NCI-H2196 treated with DMSO at 0.1 percent for 48 hours (cell line): ENCODE results near the gene MTERF4.
A peak's percentile ranks its signal among the peaks of the same experiment; 100 is the strongest.

ENCODE experiments used
- DNase-seq: peaks from one replicate; lab custom pipeline; 2025; ENCODE audit not compliant: unreplicated experiment; lab: John Stamatoyannopoulos, UW

Gene MTERF4, protein sequence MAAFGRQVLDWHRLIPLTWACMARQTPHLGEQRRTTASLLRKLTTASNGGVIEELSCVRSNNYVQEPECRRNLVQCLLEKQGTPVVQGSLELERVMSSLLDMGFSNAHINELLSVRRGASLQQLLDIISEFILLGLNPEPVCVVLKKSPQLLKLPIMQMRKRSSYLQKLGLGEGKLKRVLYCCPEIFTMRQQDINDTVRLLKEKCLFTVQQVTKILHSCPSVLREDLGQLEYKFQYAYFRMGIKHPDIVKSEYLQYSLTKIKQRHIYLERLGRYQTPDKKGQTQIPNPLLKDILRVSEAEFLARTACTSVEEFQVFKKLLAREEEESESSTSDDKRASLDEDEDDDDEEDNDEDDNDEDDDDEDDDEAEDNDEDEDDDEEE

DNA sequence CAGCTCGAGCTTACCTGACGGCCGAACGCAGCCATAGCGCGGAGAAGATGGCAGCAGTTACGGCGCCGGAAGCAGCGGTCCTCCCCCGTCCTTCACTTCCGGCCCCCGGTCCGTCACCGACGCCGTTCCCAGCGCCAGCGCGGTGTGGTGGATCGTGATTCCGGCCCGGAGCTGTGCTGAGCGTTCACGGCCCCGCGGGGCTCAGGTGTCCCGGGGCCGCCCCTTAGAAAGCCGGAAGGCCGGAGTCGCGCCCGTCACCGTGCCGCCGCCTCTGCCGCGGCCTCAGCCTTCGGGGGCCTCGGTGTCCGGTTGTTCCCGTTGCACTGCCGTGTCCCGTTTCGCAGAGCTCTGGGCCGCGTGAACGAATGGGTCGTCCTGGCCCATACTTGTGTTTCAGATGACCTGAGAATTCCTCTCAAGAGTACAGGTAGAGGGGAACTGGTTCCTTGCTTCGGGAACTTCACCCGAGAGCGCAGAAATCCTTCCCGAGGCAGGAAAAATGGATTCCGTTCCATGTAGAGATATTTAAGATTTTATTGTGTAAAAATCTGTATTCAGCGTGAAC, at the start of gene MTERF4:
Gene MTERF4, minus strand, starts transcription at position 49 of the 565 bp plus-strand sequence. Its CDS starts 14 bp downstream, at position 35.
- DNase-seq, result peak; percentile 72

DNA sequence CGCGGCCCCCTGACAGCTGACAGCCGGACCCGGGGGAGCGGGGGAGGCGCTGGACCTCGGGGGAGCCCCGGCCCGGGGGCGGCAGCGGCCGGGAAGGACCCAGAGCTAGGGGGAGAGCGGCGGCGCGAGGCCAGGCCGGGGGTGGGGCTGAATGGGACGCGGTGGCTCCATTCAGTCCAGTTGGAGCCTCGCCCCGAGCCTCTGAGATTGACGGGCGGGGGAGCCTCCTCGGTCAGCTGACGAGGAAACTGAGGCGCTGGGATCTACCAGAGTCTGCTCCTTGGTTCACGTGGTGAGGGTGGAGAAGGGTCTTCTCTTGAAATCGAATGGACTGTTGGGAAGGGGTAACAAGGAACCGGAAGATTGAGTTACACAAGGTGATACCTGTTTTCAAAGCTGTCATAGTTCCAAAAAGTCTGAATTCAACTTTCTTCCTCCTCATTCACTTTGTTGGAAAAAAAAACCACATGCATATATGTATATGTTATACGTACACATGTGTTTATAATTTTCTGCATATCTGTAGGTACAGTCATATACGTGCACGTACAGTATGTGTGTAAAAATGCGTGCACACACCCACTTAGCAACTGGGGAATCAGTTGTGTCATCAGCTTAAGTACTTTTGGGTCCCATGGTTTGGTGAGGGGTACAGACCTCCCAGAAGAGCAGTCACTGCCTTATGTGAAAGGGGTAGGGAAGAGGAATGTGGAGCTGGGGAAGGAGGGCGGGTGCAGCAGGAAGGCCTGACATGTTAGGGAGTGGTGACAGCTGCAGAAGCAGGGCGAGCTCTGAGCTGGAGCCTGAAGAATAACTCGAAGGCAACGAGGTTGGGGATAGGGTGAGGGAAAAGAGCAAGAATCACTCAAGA, 48.8 kb upstream of the MTERF4 start:
- no peak for DNase-seq

DNA sequence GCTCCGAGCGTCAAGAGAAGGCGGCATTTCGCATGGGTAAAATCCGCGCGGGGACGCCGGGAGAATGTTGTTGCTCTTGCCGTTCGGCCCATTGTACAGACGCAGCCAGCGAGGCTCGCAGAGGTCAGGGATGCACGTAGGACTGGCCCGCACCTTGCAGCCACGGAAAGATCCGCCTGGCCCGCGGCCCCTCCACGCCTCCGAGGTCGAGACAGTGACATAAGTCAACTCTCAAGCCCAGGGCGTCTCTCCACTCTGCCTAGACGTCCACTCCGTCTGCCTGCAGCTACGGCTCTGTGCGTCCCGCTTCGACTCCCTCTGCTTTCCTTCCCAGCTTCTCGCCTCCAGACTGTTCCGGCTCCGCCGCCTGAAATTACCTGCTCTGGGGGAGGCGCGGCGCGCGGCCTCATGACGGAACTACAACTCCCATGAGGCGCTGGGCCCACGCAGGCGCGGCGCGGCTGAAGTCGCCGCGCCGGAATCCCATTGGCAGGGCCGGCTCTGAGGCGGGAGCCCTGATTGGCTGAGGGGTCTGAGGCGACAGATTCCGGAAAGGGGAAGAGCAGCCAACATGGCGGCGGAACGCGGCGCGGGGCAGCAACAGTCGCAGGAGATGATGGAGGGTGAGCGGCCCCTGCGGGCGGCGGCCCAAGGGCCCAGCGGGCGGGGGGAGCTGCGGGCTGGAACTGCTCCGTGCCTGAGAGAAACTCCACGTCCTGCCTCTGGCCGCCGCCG, 48.0 kb upstream of the MTERF4 start, which contains the start of gene PPP1R7:
Gene PPP1R7, plus strand, starts transcription at position 543 of the 735 bp plus-strand sequence. Its CDS starts 29 bp downstream, at position 572.
- DNase-seq, result peak; percentile 93

DNA sequence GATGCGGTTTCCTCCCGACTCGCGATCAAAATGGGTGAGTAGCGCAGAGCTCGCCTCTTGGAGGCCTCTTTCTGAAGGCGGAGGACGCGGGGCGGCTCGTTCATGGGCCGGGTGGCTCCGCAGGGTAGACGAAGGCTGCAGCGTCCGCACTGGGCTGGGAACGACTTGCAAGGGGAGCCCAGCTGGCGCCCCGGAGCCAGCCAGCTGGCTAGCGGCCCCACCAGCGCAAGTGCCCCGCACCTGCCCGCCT, 47.5 kb upstream of the MTERF4 start:
- DNase-seq, result no peak

DNA sequence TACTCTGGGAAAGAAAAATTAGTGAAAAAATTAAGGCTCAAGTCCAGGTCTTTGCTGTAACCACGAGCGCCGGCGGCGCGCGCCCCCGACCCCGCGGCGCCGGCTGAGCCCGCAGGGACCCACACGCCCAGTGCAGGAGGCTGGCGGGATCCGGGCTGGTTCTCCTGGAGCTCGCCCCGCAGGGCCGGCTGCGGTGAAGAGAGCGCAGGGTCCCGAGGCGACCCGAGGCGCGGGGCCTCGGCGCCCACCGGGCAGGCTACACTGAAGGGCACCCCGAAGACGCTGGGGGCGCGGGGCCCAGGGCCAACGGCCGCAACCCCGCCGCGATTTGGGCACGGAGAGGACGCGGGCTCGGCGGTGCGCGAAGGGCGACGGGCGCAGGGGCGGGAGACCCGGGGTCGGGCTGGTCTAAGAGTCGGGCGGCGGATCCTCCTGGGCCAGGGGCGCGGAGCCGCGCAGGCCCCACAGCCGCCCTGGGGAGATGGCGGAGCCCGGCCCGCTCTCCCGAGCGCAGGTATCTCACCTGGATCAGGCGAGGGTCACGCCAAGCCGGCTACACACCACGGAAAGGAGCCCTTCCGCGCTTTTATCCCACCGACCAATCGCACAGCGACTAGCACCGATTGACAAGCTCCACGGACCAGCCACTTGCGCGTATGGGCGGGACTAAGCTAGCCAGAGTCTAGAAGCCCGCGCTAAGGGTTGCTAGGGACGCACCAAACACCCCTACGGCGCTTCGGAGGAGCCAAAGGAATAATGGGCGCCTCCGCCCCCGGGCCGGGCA, 47.0 kb upstream of the MTERF4 start, which contains the start of gene PASK:
Gene PASK, minus strand, starts transcription at position 582 of the 784 bp plus-strand sequence. CDS start 6,440 bp downstream, outside the sequence.
- DNase-seq, result peak; percentile 96

DNA sequence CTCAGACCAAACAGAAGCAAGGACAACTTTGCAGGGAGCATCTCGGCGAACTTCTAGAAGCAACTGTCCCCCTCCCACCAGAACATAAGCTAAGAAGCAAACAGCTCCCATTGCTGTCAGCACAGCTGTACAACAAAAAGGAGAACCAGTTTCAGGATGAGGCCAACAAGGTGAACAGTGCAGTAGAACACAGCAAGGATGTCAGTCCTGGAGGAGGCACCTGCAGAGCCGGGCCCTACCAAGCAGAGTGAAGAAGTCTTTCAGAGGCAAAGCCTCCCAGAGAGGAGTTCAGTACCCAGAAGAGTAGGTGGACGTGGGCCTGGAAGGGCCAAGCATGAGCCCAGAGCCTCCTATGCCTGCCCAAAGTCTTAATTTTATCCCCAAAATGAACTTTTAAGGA, 46.2 kb upstream of the MTERF4 start:
- no peak for DNase-seq

DNA sequence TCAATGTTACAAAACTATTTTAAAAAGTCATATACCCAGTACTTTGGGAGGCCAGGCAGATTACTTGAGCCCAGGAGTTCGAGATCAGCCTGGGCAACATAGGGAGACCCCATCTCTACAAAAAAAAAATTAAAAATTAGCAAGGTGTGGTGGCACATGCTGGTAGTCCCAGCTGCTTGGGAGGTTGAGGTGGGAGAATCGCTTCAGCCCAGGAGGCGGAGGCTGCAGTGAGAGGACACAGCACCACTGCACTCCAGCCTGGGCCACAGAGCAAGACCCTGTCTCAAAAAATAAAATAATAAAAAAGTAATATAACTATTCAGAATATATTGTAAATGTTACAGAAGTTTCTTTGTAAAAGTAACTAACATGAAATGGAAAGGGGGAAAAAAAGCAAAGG, 45.2 kb upstream of the MTERF4 start:
- no peak for DNase-seq

DNA sequence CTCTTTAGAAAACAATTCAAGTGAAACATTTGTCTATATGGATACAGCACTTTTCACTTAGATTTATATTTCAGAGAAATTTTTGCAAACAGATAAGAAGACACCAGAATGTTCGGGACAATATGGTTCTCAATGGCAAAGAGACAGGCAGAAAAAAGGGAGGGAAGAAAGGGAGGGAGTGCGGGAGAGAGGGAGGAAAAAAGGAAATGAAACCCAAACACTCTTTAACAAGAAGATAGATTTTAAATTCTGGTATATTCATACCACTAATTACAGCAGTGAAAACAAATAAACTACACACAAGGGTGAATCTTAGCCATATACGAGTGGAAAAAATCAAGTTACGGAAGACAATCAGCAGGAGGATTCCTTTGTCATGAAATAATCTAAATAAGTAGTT, 44.2 kb upstream of the MTERF4 start:
- DNase-seq, result no peak

DNA sequence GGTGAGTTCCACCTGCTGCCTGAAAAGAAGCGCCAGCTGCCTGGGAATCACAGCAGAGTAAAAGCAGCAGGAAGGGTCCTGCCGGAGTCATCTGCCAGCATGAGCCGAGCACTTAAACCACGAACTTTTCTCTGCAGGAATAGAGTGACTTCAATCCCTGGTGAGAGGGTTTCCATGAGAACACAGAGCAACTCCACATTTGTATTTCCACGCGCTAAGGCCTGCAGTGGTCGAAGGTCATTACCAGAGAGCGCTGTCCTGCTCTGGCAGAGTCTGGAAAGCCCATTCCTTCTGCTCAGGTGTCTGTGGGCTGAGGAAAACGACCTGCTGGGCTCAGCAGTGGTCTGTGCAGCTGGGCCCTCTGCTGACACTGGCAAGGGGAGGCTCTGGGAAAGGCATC, 40.5 kb upstream of the MTERF4 start:
- DNase-seq, result no peak

DNA sequence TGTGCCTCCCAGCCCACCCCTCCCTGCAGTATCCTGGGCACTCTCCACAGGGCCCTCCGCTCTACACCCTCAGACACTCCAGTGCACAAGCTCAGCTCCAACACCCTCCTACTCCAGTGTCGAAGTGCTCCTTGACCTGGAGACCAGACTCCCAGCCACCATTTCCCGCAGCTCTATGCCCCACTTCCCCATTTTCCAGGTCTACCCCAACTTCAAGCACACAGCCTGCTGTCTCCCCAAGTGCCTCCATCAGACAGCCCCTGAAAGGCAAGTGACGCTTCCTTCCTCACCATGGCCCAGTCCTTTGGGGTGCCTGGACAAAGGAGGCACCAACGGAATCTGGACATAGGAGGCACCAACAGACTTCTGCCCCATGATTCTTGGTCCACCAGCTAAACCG, 40.0 kb upstream of the MTERF4 start:
- no peak for DNase-seq

DNA sequence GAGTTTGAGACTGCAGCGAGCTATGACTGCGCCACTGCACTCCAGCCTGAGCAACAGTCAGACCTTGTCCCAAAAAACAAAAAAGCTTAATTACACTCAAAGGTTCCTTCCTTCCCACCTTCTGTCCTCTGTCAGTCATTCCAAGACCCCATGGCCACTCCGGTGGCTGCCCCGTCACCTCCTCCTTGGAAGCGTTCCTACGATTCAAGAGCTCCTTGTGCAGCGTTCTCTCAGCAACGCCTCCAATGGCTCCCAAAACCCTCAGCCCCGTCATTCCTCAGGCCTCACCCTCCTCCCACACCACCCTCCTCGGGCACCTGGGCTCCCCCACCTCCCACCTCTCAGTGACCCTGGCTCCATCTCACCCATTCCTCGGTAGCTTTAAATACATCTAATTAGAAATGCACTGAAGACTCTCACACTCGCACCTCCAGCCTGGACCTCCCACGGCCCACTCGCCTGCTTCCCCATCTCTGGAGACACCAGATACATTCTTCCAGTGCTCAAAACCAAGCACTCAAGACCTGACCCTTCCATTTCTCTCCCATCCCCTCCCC, 39.2 kb upstream of the MTERF4 start:
- no peak for DNase-seq

DNA sequence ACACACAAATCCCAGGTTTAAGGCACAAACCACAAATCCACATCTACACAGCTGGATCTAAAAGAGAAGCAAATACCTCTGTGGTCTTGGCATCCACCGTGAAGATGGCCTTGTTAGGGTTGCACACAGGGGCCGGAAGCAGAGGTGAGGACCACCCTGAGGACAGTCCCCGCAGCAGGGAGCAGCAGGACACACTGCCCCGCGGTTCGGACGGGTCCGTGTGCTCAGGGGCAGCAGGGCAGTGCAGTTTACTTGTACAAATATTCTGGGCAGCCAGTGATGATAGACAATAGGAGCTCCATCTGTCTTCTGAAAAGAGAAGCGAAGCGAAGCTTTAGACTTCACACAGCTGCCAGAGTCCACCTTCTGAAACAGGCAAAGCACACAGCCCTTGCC, 38.4 kb upstream of the MTERF4 start:
- DNase-seq, result no peak

DNA sequence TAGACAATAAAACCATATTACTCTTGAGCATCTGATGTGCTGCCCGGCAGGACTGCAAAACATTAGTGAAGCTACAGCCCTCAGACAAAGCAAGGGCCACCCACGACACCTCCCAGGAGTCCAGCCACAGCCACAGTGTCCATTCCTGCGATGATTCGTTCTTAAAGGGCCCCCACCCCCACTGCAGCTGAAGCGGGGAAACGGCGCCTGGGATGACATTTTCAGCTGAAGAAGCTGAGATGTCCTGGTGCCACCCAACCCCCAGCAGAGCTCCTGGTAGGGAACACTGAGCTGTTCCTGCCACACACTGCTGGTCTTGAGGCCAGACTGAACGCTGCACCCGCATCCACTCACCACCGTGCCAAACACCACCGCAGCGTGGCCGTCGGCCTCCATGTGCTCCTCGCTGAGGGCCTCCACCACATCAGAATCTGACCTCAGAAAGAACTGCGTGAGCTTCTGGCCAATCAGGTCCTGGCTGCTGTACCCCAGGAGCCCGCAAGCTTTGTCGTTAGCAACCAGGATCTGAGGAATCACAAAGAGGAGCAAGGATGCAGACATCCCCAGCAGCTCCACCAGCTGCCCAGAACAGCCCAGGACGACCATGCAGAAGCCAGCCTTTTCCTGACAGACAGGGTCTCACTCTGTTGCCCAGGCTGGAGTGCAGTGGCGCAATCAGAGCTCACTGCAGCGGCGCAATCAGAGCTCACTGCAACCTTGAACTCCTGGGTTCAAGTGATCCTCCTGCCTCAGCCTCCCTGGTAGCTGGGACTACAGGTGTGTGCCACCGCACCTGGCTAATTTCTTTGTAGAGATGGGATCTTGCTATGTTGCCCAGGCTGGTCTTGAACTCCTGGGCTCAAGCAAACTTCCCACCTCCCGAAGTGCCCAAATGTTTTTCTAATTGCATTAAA, 37.7 kb upstream of the MTERF4 start:
- DNase-seq, result no peak

DNA sequence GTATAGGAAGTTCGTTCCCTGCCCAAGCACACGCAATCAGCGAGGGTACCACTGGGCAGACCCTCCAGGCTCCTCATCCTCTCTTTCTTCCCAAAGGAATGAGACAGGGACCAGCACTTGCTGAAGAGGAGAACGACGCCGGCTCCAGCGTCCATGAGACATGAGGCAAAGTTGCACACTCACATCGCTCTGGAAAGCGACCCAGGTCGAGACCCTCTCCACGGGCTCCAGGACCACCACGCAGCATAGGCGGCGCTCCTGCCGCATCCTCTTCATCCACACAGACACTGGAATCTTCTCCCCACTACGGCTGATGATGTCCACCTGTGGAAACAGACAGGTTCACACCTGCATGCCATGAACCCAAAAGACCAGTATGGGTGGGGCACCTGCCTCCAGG, 36.4 kb upstream of the MTERF4 start:
- DNase-seq, result no peak

DNA sequence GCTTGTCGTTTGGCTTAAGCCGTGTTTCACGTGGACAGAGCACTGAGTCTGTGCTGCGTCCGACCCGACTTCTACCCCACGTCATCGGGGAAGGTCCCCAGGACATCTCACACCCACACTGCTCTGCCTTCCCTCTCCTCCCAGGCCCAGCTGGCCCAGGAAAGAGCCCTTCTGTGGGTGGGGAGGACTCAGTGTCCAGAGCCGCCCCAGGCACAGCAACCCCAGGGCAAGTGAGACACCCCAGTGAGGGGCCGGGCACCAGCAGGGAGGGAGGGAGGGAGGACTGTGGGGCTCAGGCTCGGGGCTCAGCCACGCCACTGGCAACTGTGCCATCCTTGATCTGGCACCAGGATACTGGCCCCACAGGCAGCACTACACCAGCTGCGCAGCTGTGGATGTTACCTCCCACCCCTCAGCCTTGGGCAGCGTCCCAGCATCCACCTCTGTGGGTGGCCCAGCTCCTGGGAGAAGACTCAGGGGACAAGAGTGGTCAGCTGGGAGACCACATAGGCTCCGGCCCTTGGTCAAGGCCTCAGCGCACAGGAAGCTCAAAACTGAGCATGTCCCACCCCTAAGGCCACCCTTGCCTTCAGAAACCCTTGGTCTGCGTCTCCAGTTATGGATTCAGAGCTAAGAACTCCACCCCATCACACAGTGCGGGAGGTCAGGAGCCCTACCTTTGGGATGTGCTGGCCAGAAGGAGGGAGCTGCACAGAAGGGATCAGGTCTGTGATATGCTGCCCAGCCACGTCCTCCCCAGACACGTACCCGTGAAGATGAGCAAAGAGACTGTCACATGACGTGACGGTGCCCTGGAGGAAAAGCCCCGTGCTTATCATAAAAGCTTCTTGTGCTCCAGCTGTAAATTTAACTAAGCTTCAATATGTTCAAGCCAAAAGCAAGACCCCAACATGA, 35.4 kb upstream of the MTERF4 start:
- DNase-seq, result no peak

DNA sequence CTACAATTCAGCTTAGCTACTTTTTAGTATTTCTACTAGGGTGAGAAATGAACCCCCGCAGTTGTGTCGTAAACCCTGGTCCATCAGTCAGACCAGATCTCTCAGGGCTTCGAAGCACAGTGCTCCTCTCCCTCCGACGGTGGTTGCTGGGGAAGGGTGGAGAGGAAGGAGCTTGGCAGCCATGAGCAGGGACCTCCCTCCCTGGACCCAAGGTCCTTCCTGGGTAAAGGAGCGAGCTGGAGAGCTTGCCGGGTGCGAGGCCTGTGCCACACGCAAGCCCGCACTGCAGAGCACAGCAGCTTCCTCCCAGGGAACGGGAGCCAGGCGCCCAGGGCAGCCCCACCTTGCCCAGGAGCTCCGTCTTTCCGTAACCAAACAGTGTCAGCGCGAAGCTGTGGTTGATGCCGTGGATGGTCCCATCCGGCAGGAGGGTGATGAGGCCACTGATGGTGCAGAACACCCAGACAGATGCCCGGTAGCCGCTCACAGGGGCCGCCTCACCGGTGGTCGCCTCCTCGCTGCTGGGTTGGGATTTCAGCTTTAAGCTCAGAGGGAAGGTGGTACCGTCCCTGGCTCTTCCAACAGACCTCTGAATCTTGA, 34.7 kb upstream of the MTERF4 start:
- DNase-seq, result no peak

DNA sequence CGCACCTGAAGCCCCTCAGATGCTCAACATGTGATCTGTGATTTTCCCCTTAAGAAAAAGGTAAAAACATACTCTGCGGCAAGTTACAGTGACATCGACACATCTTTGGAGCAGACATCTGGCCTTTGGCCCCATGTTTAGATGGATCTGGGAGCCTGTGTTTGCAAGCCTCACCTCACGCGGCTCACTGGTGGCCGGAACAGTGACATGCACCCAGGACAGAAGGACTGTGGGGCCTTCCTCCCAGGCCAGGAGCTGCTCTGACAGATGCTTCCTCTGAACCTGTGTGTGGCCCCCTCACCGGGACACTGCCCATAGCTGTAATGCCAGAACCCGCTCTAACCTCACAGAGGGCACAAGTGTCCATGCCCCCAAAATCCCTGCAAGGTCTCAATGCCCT, 34.1 kb upstream of the MTERF4 start:
- no peak for DNase-seq

DNA sequence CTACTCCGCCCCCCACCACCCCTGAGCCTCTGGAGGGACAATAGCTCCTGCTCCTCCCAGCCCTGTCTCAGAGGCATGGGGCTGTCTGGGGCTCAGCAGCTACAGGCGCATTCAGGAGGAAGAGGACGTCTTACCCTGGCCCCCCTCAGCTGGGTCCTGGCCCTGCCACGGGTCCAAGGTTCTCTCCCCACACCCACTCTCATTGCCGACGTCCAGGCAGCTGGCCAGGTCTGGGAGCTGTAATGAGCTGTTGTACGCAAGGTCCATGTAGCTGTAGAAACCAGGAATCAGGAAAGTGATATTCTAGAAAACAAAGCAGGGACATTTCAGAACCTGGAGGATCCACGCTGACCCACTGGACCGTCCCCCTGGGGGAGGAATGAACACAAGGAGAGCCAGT, 33.6 kb upstream of the MTERF4 start:
- DNase-seq, result no peak
